T-helper 17 cell (primary cell): ENCODE measurements around the gene RAB3IP. TPM values are rescaled to one million over a fixed set of nuclear protein-coding genes. Genes with fewer than 3 reads are reported as not detected.
"Not testable (repeated sequence)": the region's sequence is repeated elsewhere in the genome, so short reads cannot be mapped to it uniquely, and the experiment has no call there.

Experiments
- ATAC-seq: fragments of 150-1000 bp; cut with Tn5 transposase; 2 replicates; pipeline ENCODE4 v1.10.0; 2021; ENCODE audit warnings: mild to moderate bottlenecking, moderate library complexity
- DNase-seq, 3 donors: peaks; one replicate each; pipeline versions ENCODE4 v3.0.0 to v3.0.0-alpha.2; 2020 to 2021
- H3K9me3 ChIP-seq: one replicate; pipeline ENCODE4 v1.7.0; 2013; ENCODE audit warnings: low read length, mild to moderate bottlenecking; ENCODE audit not compliant: control insufficient read depth, poor library complexity, severe bottlenecking
- H3K27ac Mint-ChIP-seq: one replicate; pipeline ENCODE4 v1.8.0; 2022; ENCODE audit warnings: mild to moderate bottlenecking, moderate library complexity, mixed read lengths
- H3K27me3 Mint-ChIP-seq: one replicate; pipeline ENCODE4 v1.8.0; 2022; ENCODE audit warnings: mixed read lengths
- H3K36me3 Mint-ChIP-seq: one replicate; pipeline ENCODE4 v1.8.0; 2022; ENCODE audit warnings: low read depth, mixed read lengths
- H3K4me1 Mint-ChIP-seq: one replicate; pipeline ENCODE4 v1.8.0; 2022; ENCODE audit warnings: mild to moderate bottlenecking, mixed read lengths
- H3K4me3 Mint-ChIP-seq: one replicate; pipeline ENCODE4 v1.8.0; 2022; ENCODE audit warnings: mild to moderate bottlenecking, moderate library complexity, mixed read lengths
- total RNA-seq, 4 donors: library from RNA in 2 of 4; stranded (reverse) in 2 of 4; gene quantifications; one replicate each; pipeline ENCODE4 v1.2.3 and lab custom pipeline; 2022 to 2026

Gene RAB3IP
- total RNA-seq, 2 donors from 2014 or later, result 26.6 TPM

GRCh38 chr12:69766260-69766659 is 27.6 kb downstream of the RAB3IP start:
- H3K27me3 Mint-ChIP-seq, result no peaks in the 10 kb centered on the region
- no peak for ATAC-seq
- peaks cover 3% of the 10 kb centered on the region for H3K9me3 ChIP-seq
- H3K4me1 Mint-ChIP-seq, result no peaks in the 10 kb centered on the region
- peaks cover 4% of the 10 kb centered on the region for H3K36me3 Mint-ChIP-seq
- H3K4me3 Mint-ChIP-seq, result no peak overlapping the region
- no peak overlapping the region for H3K27ac Mint-ChIP-seq
- no peak for DNase-seq

GRCh38 chr12:69779928-69780327 is 41.3 kb downstream of the RAB3IP start:
- Mint-ChIP-seq H3K4me3 (no peak overlapping the region), H3K27me3 (no peaks in the 10 kb centered on the region), H3K4me1 (no peaks in the 10 kb centered on the region), H3K36me3 (peaks cover 7% of the 10 kb centered on the region), H3K27ac (no peak overlapping the region)
- DNase-seq (no peak), ATAC-seq (no peak)
- no peaks in the 10 kb centered on the region for H3K9me3 ChIP-seq

- ATAC-seq, result no peak
- no peak overlapping the region for H3K27ac Mint-ChIP-seq
- no peaks in the 10 kb centered on the region for H3K9me3 ChIP-seq
- DNase-seq, result no peak
- H3K4me1 Mint-ChIP-seq, result no peaks in the 10 kb centered on the region
- no peak overlapping the region for H3K4me3 Mint-ChIP-seq
- peaks cover 8% of the 10 kb centered on the region for H3K36me3 Mint-ChIP-seq
- no peaks in the 10 kb centered on the region for H3K27me3 Mint-ChIP-seq
Measured at GRCh38 chr12:69783365-69783764, 44.7 kb downstream of the RAB3IP start.

GRCh38 chr12:69789351-69789750 is 50.7 kb downstream of the RAB3IP start:
- no peak overlapping the region for H3K27ac Mint-ChIP-seq
- no peaks in the 10 kb centered on the region for H3K4me1 Mint-ChIP-seq
- H3K27me3 Mint-ChIP-seq, result no peaks in the 10 kb centered on the region
- H3K9me3 ChIP-seq, result no peaks in the 10 kb centered on the region
- ATAC-seq (no peak), DNase-seq (no peak)
- H3K4me3 Mint-ChIP-seq, result no peak overlapping the region
- peaks cover 6% of the 10 kb centered on the region for H3K36me3 Mint-ChIP-seq

- ATAC-seq (no peak), DNase-seq (no peak)
- Mint-ChIP-seq H3K4me1 (no peaks in the 10 kb centered on the region), H3K27me3 (no peaks in the 10 kb centered on the region), H3K36me3 (peaks cover 14% of the 10 kb centered on the region), H3K27ac (no peak overlapping the region), H3K4me3 (no peak overlapping the region)
- H3K9me3 ChIP-seq, result no peaks in the 10 kb centered on the region
Measured at GRCh38 chr12:69792533-69792932, 53.9 kb downstream of the RAB3IP start.

GRCh38 chr12:69807101-69807897 is 68.6 kb downstream of the RAB3IP start:
- H3K9me3 ChIP-seq, DNase-seq, H3K27ac Mint-ChIP-seq, H3K27me3 Mint-ChIP-seq, H3K36me3 Mint-ChIP-seq, H3K4me1 Mint-ChIP-seq, H3K4me3 Mint-ChIP-seq, ATAC-seq: not testable (repeated sequence)

- no peaks in the 10 kb centered on the region for H3K9me3 ChIP-seq
- Mint-ChIP-seq H3K4me3 (no peak overlapping the region), H3K4me1 (no peaks in the 10 kb centered on the region), H3K36me3 (peaks cover 9% of the 10 kb centered on the region), H3K27me3 (no peaks in the 10 kb centered on the region), H3K27ac (no peak overlapping the region)
- ATAC-seq (no peak), DNase-seq (no peak)
Measured at GRCh38 chr12:69810870-69811498, 72.3 kb downstream of the RAB3IP start.

- no peak for DNase-seq
Measured at GRCh38 chr12:69816082-69816481, 77.4 kb downstream of the RAB3IP start.

GRCh38 chr12:69821032-69821455 is 82.4 kb downstream of the RAB3IP start:
- ATAC-seq (no peak), DNase-seq (no peak)
- Mint-ChIP-seq H3K27me3 (peaks cover 6% of the 10 kb centered on the region), H3K36me3 (peaks cover under 1% of the 10 kb centered on the region), H3K4me1 (no peaks in the 10 kb centered on the region), H3K4me3 (no peak overlapping the region), H3K27ac (no peak overlapping the region)
- H3K9me3 ChIP-seq, result no peaks in the 10 kb centered on the region

More at GRCh38 chr12:69816082-69816481, 77.4 kb downstream of the RAB3IP start:
- H3K4me3 Mint-ChIP-seq, result no peak overlapping the region
- peaks cover 6% of the 10 kb centered on the region for H3K36me3 Mint-ChIP-seq
- ATAC-seq, result no peak
- H3K9me3 ChIP-seq, result no peaks in the 10 kb centered on the region
- no peak overlapping the region for H3K27ac Mint-ChIP-seq
- no peaks in the 10 kb centered on the region for H3K4me1 Mint-ChIP-seq
- no peaks in the 10 kb centered on the region for H3K27me3 Mint-ChIP-seq

GRCh38 chr12:69821456-69822159 is 82.9 kb downstream of the RAB3IP start:
- H3K4me1 Mint-ChIP-seq, result no peaks in the 10 kb centered on the region
- no peaks in the 10 kb centered on the region for H3K36me3 Mint-ChIP-seq
- H3K9me3 ChIP-seq, result no peaks in the 10 kb centered on the region
- H3K27me3 Mint-ChIP-seq, result peaks cover 6% of the 10 kb centered on the region
- H3K4me3 Mint-ChIP-seq, result no peak overlapping the region
- ATAC-seq, result no peak
- no peak overlapping the region for H3K27ac Mint-ChIP-seq
- DNase-seq, result no peak

- Mint-ChIP-seq H3K27me3 (peaks cover 6% of the 10 kb centered on the region), H3K4me1 (no peaks in the 10 kb centered on the region), H3K4me3 (no peak overlapping the region), H3K36me3 (no peaks in the 10 kb centered on the region), H3K27ac (no peak overlapping the region)
- no peaks in the 10 kb centered on the region for H3K9me3 ChIP-seq
- no peak for ATAC-seq
- DNase-seq, result no peak
Measured at GRCh38 chr12:69822201-69822860, 83.7 kb downstream of the RAB3IP start.

GRCh38 chr12:69824028-69824427 is 85.4 kb downstream of the RAB3IP start:
- Mint-ChIP-seq H3K4me3 (no peak overlapping the region), H3K27ac (no peak overlapping the region), H3K4me1 (no peaks in the 10 kb centered on the region), H3K36me3 (no peaks in the 10 kb centered on the region), H3K27me3 (peaks cover 7% of the 10 kb centered on the region)
- DNase-seq, result no peak
- no peaks in the 10 kb centered on the region for H3K9me3 ChIP-seq
- no peak for ATAC-seq

- H3K4me1 Mint-ChIP-seq, result no peaks in the 10 kb centered on the region
- no peaks in the 10 kb centered on the region for H3K36me3 Mint-ChIP-seq
- DNase-seq, result no peak
- H3K4me3 Mint-ChIP-seq, result no peak within 1 kb of the TSS
- H3K9me3 ChIP-seq, result no peaks in the 10 kb centered on the region
- H3K27me3 Mint-ChIP-seq, result peaks cover 13% of the 10 kb centered on the region
- no peak for ATAC-seq
- no peak within 1 kb of the TSS for H3K27ac Mint-ChIP-seq
Measured at GRCh38 chr12:69824966-69825560, 86.4 kb downstream of the RAB3IP start, which contains the start of gene MYRFL. TSS of gene MYRFL (plus strand) at chr12:69825227. CDS start at chr12:69825518, 291 bp downstream.
